GM12878 (cell line): ENCODE data around the gene TMEM201. TPM values are rescaled to one million over a fixed set of nuclear protein-coding genes. Genes with fewer than 3 reads are reported as not detected.

Experiments
- ATAC-seq: fragments of 200-7000 bp; cut with Tn5 transposase; 3 replicates; pipeline ENCODE4 v1.9.1; 2020; ENCODE audit warnings: mild to moderate bottlenecking, moderate library complexity
- BruUV-seq: library from RNA; stranded (reverse); fragments of 400-500 nt; replicated peaks from 2 replicates; lab custom pipeline; 2021; lab: Mats Ljungman, UMichigan
- CTCF ChIA-PET: fragments of 300-600 bp; sonication (Branson Sonifier 250); formaldehyde crosslinking; extraction: SDS; loops from one replicate; lab custom pipeline; 2021; ENCODE audit warnings: inconsistent platforms; lab: Yijun Ruan, JAX
- POLR2A ChIA-PET: fragments of 350-600 bp; formaldehyde crosslinking; extraction: SDS; loops from one replicate; lab custom pipeline; 2021; ENCODE audit warnings: inconsistent platforms; lab: Charles Lee
- RAD21 ChIA-PET: fragments of 300-600 bp; sonication (Branson Sonifier 250); formaldehyde crosslinking; loops from one replicate; lab custom pipeline; 2023; ENCODE audit warnings: antibody characterized with exemption; ENCODE audit not compliant: unreplicated experiment; lab: Charles Lee
- SMC1A ChIA-PET: fragments of 300-600 bp; sonication (Branson Sonifier 250); formaldehyde crosslinking; loops from one replicate; lab custom pipeline; 2023; ENCODE audit not compliant: unreplicated experiment, uncharacterized antibody; lab: Charles Lee
- DNase-seq: peaks from one replicate; pipeline ENCODE4 v3.0.0-alpha.2; 2011; ENCODE audit warnings: low read depth, low spot score
- FAIRE-seq: peaks from 3 replicates; lab custom pipeline; 2011; peaks lifted over from hg19 to GRCh38; lab: Jason Lieb, UNC
- H2AFZ ChIP-seq: 2 replicates; pipeline ENCODE4 v1.6.0; 2011; ENCODE audit warnings: low read depth, low read length, control low read depth; ENCODE audit not compliant: control insufficient read depth
- H3K27ac ChIP-seq: 2 replicates; pipeline ENCODE4 v1.5.1; 2011; ENCODE audit warnings: control low read depth; ENCODE audit not compliant: control insufficient read depth, insufficient read depth
- H3K27me3 ChIP-seq, 2 experiments: replicated peaks in 1 of 2; 2 replicates each; pipeline versions ENCODE4 v1.6.0 to v1.6.1; 2011; ENCODE audit warnings: low read length in 1 of 2; ENCODE audit not compliant: control insufficient read depth in 2 of 2, insufficient read depth in 2 of 2
- H3K36me3 ChIP-seq, 2 experiments: 2 replicates each; pipeline ENCODE4 v1.5.1; 2011; ENCODE audit warnings: low read length in 1 of 2; ENCODE audit not compliant: control insufficient read depth in 2 of 2, insufficient read depth in 2 of 2
- H3K4me1 ChIP-seq: 2 replicates; pipeline ENCODE4 v1.6.1; 2011; ENCODE audit warnings: mild to moderate bottlenecking, low read length, moderate library complexity, mixed read lengths; ENCODE audit not compliant: control insufficient read depth, insufficient read depth
- H3K4me2 ChIP-seq: 2 replicates; pipeline ENCODE4 v1.6.0; 2011; ENCODE audit warnings: control low read depth; ENCODE audit not compliant: control insufficient read depth, insufficient read depth
- H3K4me3 ChIP-seq: fragments of 200-600 bp; sonication (generic); 2 replicates; pipeline ENCODE4 v1.5.1; 2016
- H3K79me2 ChIP-seq: 2 replicates; pipeline ENCODE4 v1.6.0; 2011; ENCODE audit warnings: low read length; ENCODE audit not compliant: control insufficient read depth, insufficient read depth
- H3K9ac ChIP-seq: 2 replicates; pipeline ENCODE4 v1.8.0; 2011; ENCODE audit warnings: low read length, control low read depth, mixed read lengths; ENCODE audit not compliant: control insufficient read depth, insufficient read depth
- H3K9me3 ChIP-seq: replicated peaks from 3 replicates; pipeline ENCODE4 v1.5.1; 2011; ENCODE audit warnings: mild to moderate bottlenecking, low read length; ENCODE audit not compliant: control insufficient read depth, insufficient read depth
- H4K20me1 ChIP-seq: 2 replicates; pipeline ENCODE4 v1.6.0; 2011; ENCODE audit not compliant: control insufficient read depth, insufficient read depth
- CEBPB ChIP-seq, 2 experiments: fragments of 150-350 bp in 1 of 2; IDR thresholded peaks; 2 replicates each; pipeline ENCODE4 v1.6.1; 2012 to 2014; ENCODE audit warnings: low read depth in 2 of 2, low read length in 2 of 2, borderline replicate concordance in 1 of 2, inconsistent platforms in 1 of 2
- CEBPZ ChIP-seq: fragments of 150-350 bp; IDR thresholded peaks from 2 replicates; pipeline ENCODE4 v1.6.1; 2016; ENCODE audit warnings: low read depth, low read length
- FOXM1 ChIP-seq: IDR thresholded peaks from 2 replicates; pipeline ENCODE4 v1.6.1; 2012; ENCODE audit warnings: low read depth, mild to moderate bottlenecking, inconsistent platforms, low read length, moderate library complexity
- MTA2 ChIP-seq: fragments of 450-650 bp; IDR thresholded peaks from 2 replicates; pipeline ENCODE4 v1.6.1; 2016; ENCODE audit warnings: low read depth, mild to moderate bottlenecking, moderate library complexity
- NFYA ChIP-seq: IDR thresholded peaks from 2 replicates; pipeline ENCODE4 v1.6.1; 2011; ENCODE audit warnings: low read depth, mild to moderate bottlenecking, low read length, improper control_type of control experiment, borderline replicate concordance
- RFX5 ChIP-seq: IDR thresholded peaks from 2 replicates; pipeline ENCODE4 v1.6.1; 2011; ENCODE audit warnings: low read depth, low read length, improper control_type of control experiment
- in situ Hi-C: fragments of 300-500 bp; cut with MboI; formaldehyde crosslinking; loops from 9 replicates; pipeline ENCODE4 v1.14.3; 2018; ENCODE audit warnings: mixed read lengths
- intact Hi-C: fragments of 100-400 bp; cut with micrococcal nuclease; formaldehyde crosslinking; loops from one replicate; pipeline ENCODE4 v1.14.2; 2022; ENCODE audit not compliant: unreplicated experiment
- polyA plus RNA-seq, 11 experiments: library from polyadenylated mRNA; depleted of rRNA in 4 of 11; unstranded in 6 of 11; stranded (reverse) in 5 of 11; fragments of >200 nt; fragmentation: Nextera tagmentation in 4 of 11; fragmentation: Illumina TruSeq in 1 of 11; extraction: Ambion mirVana in 4 of 11; extraction: Trizol in 1 of 11; gene quantifications; 1 replicate in 1 of 11; 2 replicates in 10 of 11; pipeline versions ENCODE4 v1.2.1 to v1.2.3, GENCODE V29; 2011 to 2016; ENCODE audit warnings: inconsistent platforms in 2 of 11, missing spikeins in 2 of 11, low read depth in 1 of 11
- total RNA-seq, 4 experiments: library from RNA; depleted of rRNA in 3 of 4; stranded (reverse); fragments of >200 nt in 3 of 4; fragmentation: Illumina TruSeq in 1 of 4; extraction: Trizol in 1 of 4; gene quantifications; 2 replicates each; pipeline versions ENCODE4 v1.2.1 to v1.2.3, GENCODE V29; 2013 to 2021
- TF ChIP-seq, protein P1 (sequence below): fragments of 450-650 bp; IDR thresholded peaks from 2 replicates; pipeline ENCODE4 v1.6.1; 2018; ENCODE audit warnings: borderline replicate concordance, mild to moderate bottlenecking; ENCODE audit not compliant: partially characterized antibody
- TF ChIP-seq, protein P2 (sequence below): IDR thresholded peaks from 2 replicates; pipeline ENCODE4 v1.6.1; 2012; ENCODE audit warnings: improper control_type of control experiment, low read depth, low read length; ENCODE audit not compliant: insufficient replicate concordance

Gene TMEM201
- total and polyA plus RNA-seq, 10 of the 15 experiments (the other 5 are each of a cell fraction or from before 2014, with no cell fraction given): 0.13 to 26.6 (median 6.1) TPM

- TF ChIP-seq, protein P1, sequence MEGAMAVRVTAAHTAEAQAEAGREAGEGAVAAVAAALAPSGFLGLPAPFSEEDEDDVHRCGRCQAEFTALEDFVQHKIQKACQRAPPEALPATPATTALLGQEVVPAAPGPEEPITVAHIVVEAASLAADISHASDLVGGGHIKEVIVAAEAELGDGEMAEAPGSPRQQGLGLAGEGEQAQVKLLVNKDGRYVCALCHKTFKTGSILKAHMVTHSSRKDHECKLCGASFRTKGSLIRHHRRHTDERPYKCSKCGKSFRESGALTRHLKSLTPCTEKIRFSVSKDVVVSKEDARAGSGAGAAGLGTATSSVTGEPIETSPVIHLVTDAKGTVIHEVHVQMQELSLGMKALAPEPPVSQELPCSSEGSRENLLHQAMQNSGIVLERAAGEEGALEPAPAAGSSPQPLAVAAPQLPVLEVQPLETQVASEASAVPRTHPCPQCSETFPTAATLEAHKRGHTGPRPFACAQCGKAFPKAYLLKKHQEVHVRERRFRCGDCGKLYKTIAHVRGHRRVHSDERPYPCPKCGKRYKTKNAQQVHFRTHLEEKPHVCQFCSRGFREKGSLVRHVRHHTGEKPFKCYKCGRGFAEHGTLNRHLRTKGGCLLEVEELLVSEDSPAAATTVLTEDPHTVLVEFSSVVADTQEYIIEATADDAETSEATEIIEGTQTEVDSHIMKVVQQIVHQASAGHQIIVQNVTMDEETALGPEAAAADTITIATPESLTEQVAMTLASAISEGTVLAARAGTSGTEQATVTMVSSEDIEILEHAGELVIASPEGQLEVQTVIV: no peak
- no peak for TF ChIP-seq RFX5
- no peak for TF ChIP-seq MTA2
- no peak for TF ChIP-seq NFYA
- TF ChIP-seq, all 136 proteins: peak for 0
These were observed 30.4 kb downstream of the TMEM201 start (continued) for GRCh38 chr1:9618909-9619679.

DNA sequence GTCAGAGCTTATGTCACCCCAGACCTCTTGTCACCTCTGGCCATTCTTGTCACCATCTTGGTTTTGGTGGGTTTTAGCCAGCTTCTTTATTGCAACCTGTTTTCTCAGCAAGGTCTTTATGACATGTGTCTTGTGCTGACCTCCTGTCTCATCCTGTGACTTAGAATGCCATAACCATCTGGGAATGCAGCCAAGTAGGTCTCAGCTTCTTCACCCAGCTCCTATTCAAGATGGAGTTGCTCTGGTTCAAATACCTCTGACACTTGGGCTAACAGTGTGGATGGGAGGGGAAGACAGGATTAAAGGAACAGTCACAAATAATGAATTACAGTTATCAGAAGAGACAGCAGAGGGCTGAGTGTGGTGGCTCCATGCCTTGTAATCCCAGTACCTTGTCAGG, 32.3 kb downstream of the TMEM201 start:
- Histone ChIP-seq H3K4me3 (no peak overlapping the region), H3K4me2 (no peak overlapping the region), H3K79me2 (no peaks in the 10 kb centered on the region), H3K9me3 (no peaks in the 10 kb centered on the region), H3K4me1 (peaks cover 6% of the 10 kb centered on the region), H3K27me3 (no peaks in the 10 kb centered on the region), H3K9ac (no peak overlapping the region), H4K20me1 (no peaks in the 10 kb centered on the region), H3K27ac (no peak overlapping the region), H3K36me3 (no peaks in the 10 kb centered on the region), H2AFZ (no peak overlapping the region)
- RAD21 ChIA-PET: no interaction called here
- intact Hi-C loops (no loop called here), in situ Hi-C loops (no loop called here)
- POLR2A ChIA-PET: no interaction called here
- FAIRE-seq (no peak), DNase-seq (no peak), ATAC-seq (no peak)
- CTCF ChIA-PET: interaction anchor here (0.6 to 1.2 kb wide), 4 partner anchors 28 to 247 kb away, joined by 3 to 4 read pairs (median 3); no protein-coding TSS in a partner anchor
- SMC1A ChIA-PET: interaction anchor here (0.9 kb wide), 1 partner anchor 31 kb away, joined by 3 read pairs; no protein-coding TSS in a partner anchor
- BruUV-seq: no TSS peak
- TF ChIP-seq, protein P2, sequence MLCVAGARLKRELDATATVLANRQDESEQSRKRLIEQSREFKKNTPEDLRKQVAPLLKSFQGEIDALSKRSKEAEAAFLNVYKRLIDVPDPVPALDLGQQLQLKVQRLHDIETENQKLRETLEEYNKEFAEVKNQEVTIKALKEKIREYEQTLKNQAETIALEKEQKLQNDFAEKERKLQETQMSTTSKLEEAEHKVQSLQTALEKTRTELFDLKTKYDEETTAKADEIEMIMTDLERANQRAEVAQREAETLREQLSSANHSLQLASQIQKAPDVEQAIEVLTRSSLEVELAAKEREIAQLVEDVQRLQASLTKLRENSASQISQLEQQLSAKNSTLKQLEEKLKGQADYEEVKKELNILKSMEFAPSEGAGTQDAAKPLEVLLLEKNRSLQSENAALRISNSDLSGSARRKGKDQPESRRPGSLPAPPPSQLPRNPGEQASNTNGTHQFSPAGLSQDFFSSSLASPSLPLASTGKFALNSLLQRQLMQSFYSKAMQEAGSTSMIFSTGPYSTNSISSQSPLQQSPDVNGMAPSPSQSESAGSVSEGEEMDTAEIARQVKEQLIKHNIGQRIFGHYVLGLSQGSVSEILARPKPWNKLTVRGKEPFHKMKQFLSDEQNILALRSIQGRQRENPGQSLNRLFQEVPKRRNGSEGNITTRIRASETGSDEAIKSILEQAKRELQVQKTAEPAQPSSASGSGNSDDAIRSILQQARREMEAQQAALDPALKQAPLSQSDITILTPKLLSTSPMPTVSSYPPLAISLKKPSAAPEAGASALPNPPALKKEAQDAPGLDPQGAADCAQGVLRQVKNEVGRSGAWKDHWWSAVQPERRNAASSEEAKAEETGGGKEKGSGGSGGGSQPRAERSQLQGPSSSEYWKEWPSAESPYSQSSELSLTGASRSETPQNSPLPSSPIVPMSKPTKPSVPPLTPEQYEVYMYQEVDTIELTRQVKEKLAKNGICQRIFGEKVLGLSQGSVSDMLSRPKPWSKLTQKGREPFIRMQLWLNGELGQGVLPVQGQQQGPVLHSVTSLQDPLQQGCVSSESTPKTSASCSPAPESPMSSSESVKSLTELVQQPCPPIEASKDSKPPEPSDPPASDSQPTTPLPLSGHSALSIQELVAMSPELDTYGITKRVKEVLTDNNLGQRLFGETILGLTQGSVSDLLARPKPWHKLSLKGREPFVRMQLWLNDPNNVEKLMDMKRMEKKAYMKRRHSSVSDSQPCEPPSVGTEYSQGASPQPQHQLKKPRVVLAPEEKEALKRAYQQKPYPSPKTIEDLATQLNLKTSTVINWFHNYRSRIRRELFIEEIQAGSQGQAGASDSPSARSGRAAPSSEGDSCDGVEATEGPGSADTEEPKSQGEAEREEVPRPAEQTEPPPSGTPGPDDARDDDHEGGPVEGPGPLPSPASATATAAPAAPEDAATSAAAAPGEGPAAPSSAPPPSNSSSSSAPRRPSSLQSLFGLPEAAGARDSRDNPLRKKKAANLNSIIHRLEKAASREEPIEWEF: no peak
- no peak for TF ChIP-seq CEBPB (IDR thresholded peaks at IDR 0.05; ENCODE audit: borderline replicate concordance in 1 of 2, low read depth in 2 of 2, low read length in 2 of 2)
- no peak for TF ChIP-seq CEBPZ
- TF ChIP-seq FOXM1: no peak
